ENCODE measurements around the gene MGAT4B.
A peak's percentile ranks its signal among the peaks of the same experiment; 100 is the strongest.

MGAT4B gene

DNA sequence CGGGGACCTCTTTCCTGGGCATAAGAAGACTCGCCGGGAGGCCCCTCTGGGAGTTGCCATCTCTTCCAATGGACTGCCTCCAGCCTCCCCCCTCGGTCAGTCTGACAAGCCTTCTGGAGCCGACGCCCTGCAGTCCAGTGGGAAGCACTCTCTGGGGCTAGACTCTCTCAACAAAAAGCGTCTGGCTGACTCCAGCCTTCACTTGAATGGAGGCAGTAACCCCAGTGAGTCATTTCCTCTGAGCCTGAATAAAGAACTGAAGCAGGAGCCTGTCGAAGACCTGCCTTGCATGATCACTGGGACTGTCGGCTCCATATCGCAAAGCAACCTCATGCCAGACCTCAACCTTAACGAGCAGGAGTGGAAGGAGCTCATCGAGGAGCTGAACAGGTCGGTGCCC is 41.3 kb downstream of the MGAT4B start:
- H3K9me3 ChIP-seq (ENCODE audit: severe bottlenecking): no peaks in the 10 kb centered on the region
- no peak for DNase-seq
- H3K27ac ChIP-seq: no peak overlapping the region
- H3K4me3 ChIP-seq (ENCODE audit: low read depth, low read length): no peak overlapping the region
- TF ChIP-seq CTCF (IDR thresholded peaks at IDR 0.05; ENCODE audit: low read depth, low read length): no peak
- H3K27me3 ChIP-seq (ENCODE audit: insufficient read depth, low read depth, severe bottlenecking): no peaks in the 10 kb centered on the region
- peaks cover 13% of the 10 kb centered on the region; the same call in 1 of the 2 replicates for H3K36me3 ChIP-seq

- Histone ChIP-seq H3K36me3 (peaks cover 13% of the 10 kb centered on the region; the same call in 1 of the 2 replicates), H3K27ac (no peak overlapping the region), H3K4me3 (ENCODE audit: low read depth, low read length) (no peak overlapping the region), H3K9me3 (ENCODE audit: severe bottlenecking) (no peaks in the 10 kb centered on the region), H3K27me3 (ENCODE audit: insufficient read depth, low read depth, severe bottlenecking) (no peaks in the 10 kb centered on the region)
- no peak for TF ChIP-seq CTCF (IDR thresholded peaks at IDR 0.05; ENCODE audit: low read depth, low read length)
- DNase-seq: no peak
These were observed 42.6 kb downstream of the MGAT4B start for GRCh38 chr5:179764056-179764455.

- no peak overlapping the region for H3K27ac ChIP-seq
- peak; percentile 34 for DNase-seq
- no peak overlapping the region for H3K4me3 ChIP-seq (ENCODE audit: low read depth, low read length)
- peak; percentile 54 for TF ChIP-seq CTCF (IDR thresholded peaks at IDR 0.05; ENCODE audit: low read depth, low read length)
- H3K9me3 ChIP-seq (ENCODE audit: severe bottlenecking): no peaks in the 10 kb centered on the region
- peaks cover 13% of the 10 kb centered on the region; the same call in 1 of the 2 replicates for H3K36me3 ChIP-seq
- no peaks in the 10 kb centered on the region for H3K27me3 ChIP-seq (ENCODE audit: insufficient read depth, low read depth, severe bottlenecking)
These were observed 43.3 kb downstream of the MGAT4B start for GRCh38 chr5:179763215-179763945.

GRCh38 chr5:179762781-179763176 is 43.9 kb downstream of the MGAT4B start:
- peaks cover 13% of the 10 kb centered on the region; the same call in 1 of the 2 replicates for H3K36me3 ChIP-seq
- H3K4me3 ChIP-seq (ENCODE audit: low read depth, low read length): no peak overlapping the region
- no peaks in the 10 kb centered on the region for H3K9me3 ChIP-seq (ENCODE audit: severe bottlenecking)
- no peak overlapping the region for H3K27ac ChIP-seq
- DNase-seq: no peak
- no peaks in the 10 kb centered on the region for H3K27me3 ChIP-seq (ENCODE audit: insufficient read depth, low read depth, severe bottlenecking)
- no peak for TF ChIP-seq CTCF (IDR thresholded peaks at IDR 0.05; ENCODE audit: low read depth, low read length)

GRCh38 chr5:179762079-179762780 is 44.4 kb downstream of the MGAT4B start:
- Histone ChIP-seq H3K27ac (no peak overlapping the region), H3K9me3 (ENCODE audit: severe bottlenecking) (no peaks in the 10 kb centered on the region), H3K27me3 (ENCODE audit: insufficient read depth, low read depth, severe bottlenecking) (no peaks in the 10 kb centered on the region), H3K4me3 (ENCODE audit: low read depth, low read length) (no peak overlapping the region), H3K36me3 (peaks cover 13% of the 10 kb centered on the region; the same call in 1 of the 2 replicates)
- DNase-seq: no peak
- TF ChIP-seq CTCF (IDR thresholded peaks at IDR 0.05; ENCODE audit: low read depth, low read length): no peak

Measured in WERI-Rb-1 (cell line).